Endodermal cell (in vitro differentiated cells): Measurements from ENCODE around the gene PROP1. TPM values are rescaled to one million over a fixed set of nuclear protein-coding genes. Genes with fewer than 3 reads are reported as not detected.

Source experiments
- DNase-seq: peaks from one replicate; pipeline ENCODE4 v3.0.0-alpha.2; 2017
- H3K27ac ChIP-seq: 2 replicates; pipeline ENCODE4 v1.5.1; 2013; ENCODE audit warnings: mild to moderate bottlenecking, low read depth, low read length, moderate library complexity
- H3K27me3 ChIP-seq: 2 replicates; pipeline ENCODE4 v1.6.1; 2013; ENCODE audit warnings: mild to moderate bottlenecking, low read length, moderate library complexity; ENCODE audit not compliant: insufficient read depth, control insufficient read depth, poor library complexity, severe bottlenecking
- H3K36me3 ChIP-seq: 2 replicates; pipeline ENCODE4 v1.7.0; 2013; ENCODE audit warnings: mild to moderate bottlenecking, low read length, moderate library complexity; ENCODE audit not compliant: control insufficient read depth, insufficient read depth
- H3K4me1 ChIP-seq: one replicate; pipeline ENCODE4 v1.7.0; 2013; ENCODE audit warnings: low read length; ENCODE audit not compliant: control insufficient read depth, insufficient read depth
- H3K4me3 ChIP-seq: 2 replicates; pipeline ENCODE4 v1.5.1; 2013; ENCODE audit warnings: mild to moderate bottlenecking, low read length, moderate library complexity
- H3K9ac ChIP-seq: 2 replicates; pipeline ENCODE4 v1.6.1; 2013; ENCODE audit warnings: mild to moderate bottlenecking, low read length, moderate library complexity; ENCODE audit not compliant: poor library complexity, severe bottlenecking; ENCODE audit errors: extremely low read depth
- H3K9me3 ChIP-seq: 2 replicates; pipeline ENCODE4 v1.6.1; 2013; ENCODE audit warnings: mild to moderate bottlenecking, low read length, moderate library complexity; ENCODE audit not compliant: control insufficient read depth
- H3K27ac Mint-ChIP-seq: 2 replicates; pipeline ENCODE4 v1.8.0; 2020; ENCODE audit warnings: mixed read lengths
- H3K27me3 Mint-ChIP-seq: 2 replicates; pipeline ENCODE4 v1.8.0; 2021; ENCODE audit warnings: mild to moderate bottlenecking, mixed read lengths; ENCODE audit not compliant: insufficient read depth
- H3K36me3 Mint-ChIP-seq: 2 replicates; pipeline ENCODE4 v1.8.0; 2020; ENCODE audit warnings: low read depth, mixed read lengths
- H3K4me1 Mint-ChIP-seq: 2 replicates; pipeline ENCODE4 v1.8.0; 2020; ENCODE audit warnings: mixed read lengths
- H3K4me3 Mint-ChIP-seq: 2 replicates; pipeline ENCODE4 v1.8.0; 2020; ENCODE audit warnings: mild to moderate bottlenecking, moderate library complexity, mixed read lengths
- H3K9me3 Mint-ChIP-seq: 2 replicates; pipeline ENCODE4 v1.8.0; 2020; ENCODE audit warnings: mild to moderate bottlenecking, mixed read lengths
- WGBS, 2 experiments: methylation state at CpG; one replicate each; pipeline versions ENCODE4 v1.1.5 to v1.1.7; 2013; ENCODE audit warnings: missing lambda C conversion rate in 2 of 2, mixed read lengths in 1 of 2; ENCODE audit not compliant: insufficient coverage in 1 of 2, insufficient read length in 1 of 2; 5-methylcytosine and 5-hydroxymethylcytosine counted together
- total RNA-seq, 2 donors: library from RNA; stranded (reverse); fragmentation: NEBNext Ultra II Directional in 1 of 2; extraction: Animal tissue kit (Norgen Biotek cat#: 25700) in 1 of 2; gene quantifications; 2 replicates in 1 of 2; 3 replicates in 1 of 2; pipeline ENCODE4 v1.2.1, GENCODE V29; 2021
- TF ChIP-seq, protein P1 (sequence below): fragments of 200-600 bp; sonication (generic); conservative IDR thresholded peaks from 2 replicates; pipeline ENCODE4 v1.5.0; 2021; ENCODE audit warnings: antibody characterized with exemption, mild to moderate bottlenecking

The PROP1 gene
- total RNA-seq, 2 donors from 2014 or later: not detected

DNA sequence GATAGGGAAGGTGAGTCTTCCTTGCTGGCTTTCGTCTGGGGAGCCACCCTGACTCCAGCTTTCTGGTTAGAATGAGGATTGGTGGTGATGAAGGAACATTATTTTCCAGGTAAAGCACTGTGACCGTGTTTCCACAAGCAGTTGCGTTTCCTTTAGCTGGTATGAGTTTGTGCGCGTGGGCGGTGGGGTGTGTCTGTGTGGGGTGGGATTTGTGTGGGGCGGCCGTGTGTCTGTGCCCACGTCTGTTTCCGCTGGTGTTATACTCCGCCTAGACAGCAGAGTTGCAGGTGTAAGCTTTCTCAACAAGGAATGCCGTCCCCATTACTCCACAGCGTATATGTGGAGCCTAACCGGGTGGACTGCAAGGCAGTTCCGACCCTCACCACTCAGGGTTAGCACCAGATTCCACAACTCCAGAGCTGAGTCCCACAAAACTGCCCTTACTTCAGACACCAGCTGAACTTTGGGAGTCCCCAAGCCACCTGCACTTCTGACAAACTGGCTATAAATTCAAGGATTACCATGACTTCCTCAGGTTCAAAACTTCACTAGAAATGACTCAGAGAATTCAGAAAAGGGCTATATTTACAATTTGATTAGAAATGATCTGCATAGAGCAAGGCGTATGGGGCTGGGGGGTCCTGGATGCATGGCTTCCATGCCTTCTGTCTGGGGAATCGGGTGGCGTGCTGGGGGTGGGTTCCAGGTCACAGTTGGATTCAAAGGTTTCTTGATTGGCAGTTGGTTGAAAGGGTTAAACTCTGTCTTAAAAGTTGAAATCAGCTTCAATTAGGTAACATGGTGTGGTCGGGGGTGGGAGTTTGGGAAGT is 29.8 kb downstream of the PROP1 start:
- Histone ChIP-seq H3K27ac (no peak overlapping the region), H3K27me3 (no peaks in the 10 kb centered on the region), H3K9ac (no peak overlapping the region), H3K36me3 (no peaks in the 10 kb centered on the region), H3K9me3 (no peaks in the 10 kb centered on the region), H3K4me1 (no peaks in the 10 kb centered on the region), H3K4me3 (no peak overlapping the region)
- TF ChIP-seq, protein P1, sequence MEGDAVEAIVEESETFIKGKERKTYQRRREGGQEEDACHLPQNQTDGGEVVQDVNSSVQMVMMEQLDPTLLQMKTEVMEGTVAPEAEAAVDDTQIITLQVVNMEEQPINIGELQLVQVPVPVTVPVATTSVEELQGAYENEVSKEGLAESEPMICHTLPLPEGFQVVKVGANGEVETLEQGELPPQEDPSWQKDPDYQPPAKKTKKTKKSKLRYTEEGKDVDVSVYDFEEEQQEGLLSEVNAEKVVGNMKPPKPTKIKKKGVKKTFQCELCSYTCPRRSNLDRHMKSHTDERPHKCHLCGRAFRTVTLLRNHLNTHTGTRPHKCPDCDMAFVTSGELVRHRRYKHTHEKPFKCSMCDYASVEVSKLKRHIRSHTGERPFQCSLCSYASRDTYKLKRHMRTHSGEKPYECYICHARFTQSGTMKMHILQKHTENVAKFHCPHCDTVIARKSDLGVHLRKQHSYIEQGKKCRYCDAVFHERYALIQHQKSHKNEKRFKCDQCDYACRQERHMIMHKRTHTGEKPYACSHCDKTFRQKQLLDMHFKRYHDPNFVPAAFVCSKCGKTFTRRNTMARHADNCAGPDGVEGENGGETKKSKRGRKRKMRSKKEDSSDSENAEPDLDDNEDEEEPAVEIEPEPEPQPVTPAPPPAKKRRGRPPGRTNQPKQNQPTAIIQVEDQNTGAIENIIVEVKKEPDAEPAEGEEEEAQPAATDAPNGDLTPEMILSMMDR: no peak
- Mint-ChIP-seq H3K4me3 (no peak overlapping the region), H3K4me1 (peaks cover 3% of the 10 kb centered on the region), H3K27me3 (peaks cover 5% of the 10 kb centered on the region), H3K36me3 (peaks cover 27% of the 10 kb centered on the region), H3K9me3 (peaks cover 15% of the 10 kb centered on the region), H3K27ac (no peak overlapping the region)
- 94 to 95% methylated on average over 5 to 19 of the region's 19 CpGs for WGBS, 2 experiments
- DNase-seq: peak; percentile 43

DNA sequence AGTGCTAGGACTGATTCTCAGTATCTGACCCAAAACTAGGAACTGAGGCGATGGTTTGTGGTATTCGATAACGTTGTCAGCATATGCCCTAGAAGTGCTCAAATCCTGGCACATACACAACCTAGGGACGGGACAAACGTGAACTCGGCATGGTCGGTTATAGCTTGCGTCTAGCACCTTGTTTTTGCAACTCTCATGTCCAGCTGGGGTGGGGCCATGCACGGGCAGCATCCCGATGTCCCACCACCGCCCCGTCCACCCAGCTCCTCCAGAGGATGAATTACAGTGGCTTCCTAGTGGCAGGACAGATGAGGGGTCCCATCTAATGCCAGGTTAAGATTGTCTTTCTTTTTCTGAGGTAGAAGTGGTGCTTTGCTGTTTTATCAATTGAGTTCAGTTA is 31.6 kb downstream of the PROP1 start:
- no peaks in the 10 kb centered on the region for H3K27me3 ChIP-seq
- no peak overlapping the region for H3K27ac ChIP-seq
- no peak overlapping the region for H3K9ac ChIP-seq
- H3K4me1 ChIP-seq: no peaks in the 10 kb centered on the region
- Mint-ChIP-seq H3K4me1 (peaks cover 3% of the 10 kb centered on the region), H3K9me3 (peaks cover 20% of the 10 kb centered on the region), H3K27me3 (no peaks in the 10 kb centered on the region), H3K36me3 (peaks cover 39% of the 10 kb centered on the region), H3K27ac (no peak overlapping the region), H3K4me3 (no peak overlapping the region)
- TF ChIP-seq, protein P1: no peak
- H3K9me3 ChIP-seq: no peaks in the 10 kb centered on the region
- WGBS, 2 experiments: 93 to 96% methylated on average over 11 to 12 of the region's 12 CpGs
- no peaks in the 10 kb centered on the region for H3K36me3 ChIP-seq
- DNase-seq: peak; percentile 22
- H3K4me3 ChIP-seq: no peak overlapping the region

DNA sequence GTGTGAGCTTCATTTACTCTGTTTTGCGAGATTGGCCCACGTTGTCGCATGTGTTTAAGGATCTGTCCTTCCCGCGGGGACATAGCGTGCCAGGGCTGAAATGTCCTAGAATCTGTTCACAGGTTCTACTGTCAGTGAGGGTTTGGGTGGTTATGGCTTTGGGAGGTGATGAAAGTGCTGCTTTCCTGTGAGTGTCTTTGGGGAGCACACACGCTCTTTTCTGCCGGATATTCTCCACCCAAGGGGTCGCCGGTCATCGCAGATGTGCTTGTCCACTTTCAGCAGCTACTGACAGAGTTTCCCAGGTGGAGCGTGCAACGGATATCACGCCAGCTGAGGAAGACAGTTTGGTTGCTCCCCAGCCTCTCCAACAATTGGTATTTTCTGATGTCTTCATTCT is 32.1 kb downstream of the PROP1 start:
- Mint-ChIP-seq H3K4me1 (peaks cover 3% of the 10 kb centered on the region), H3K9me3 (peaks cover 22% of the 10 kb centered on the region), H3K27me3 (no peaks in the 10 kb centered on the region), H3K27ac (no peak overlapping the region), H3K4me3 (no peak overlapping the region), H3K36me3 (peaks cover 44% of the 10 kb centered on the region)
- Histone ChIP-seq H3K9me3 (no peaks in the 10 kb centered on the region), H3K9ac (no peak overlapping the region), H3K27me3 (no peaks in the 10 kb centered on the region), H3K36me3 (no peaks in the 10 kb centered on the region), H3K4me1 (no peaks in the 10 kb centered on the region), H3K4me3 (no peak overlapping the region), H3K27ac (no peak overlapping the region)
- peak; percentile 13 for DNase-seq
- TF ChIP-seq, protein P1: no peak
- 88 to 93% methylated on average over 12 to 14 of the region's 14 CpGs for WGBS, 2 experiments
